ENCODE data around the gene SH2D6. TPM values are rescaled to one million over a fixed set of nuclear protein-coding genes. Genes with fewer than 3 reads are reported as not detected.

The SH2D6 gene
- total and polyA plus RNA-seq, 8 donors = 0.42 to 1.3 (median 0.80) TPM

- DNase-seq = peak in 1 of 4 donors; percentile 35
- intact Hi-C loops (cut with DNase I) = no loop called here
These were observed 16.7 kb upstream of the SH2D6 start for GRCh38 chr2:85401844-85402243.

DNA sequence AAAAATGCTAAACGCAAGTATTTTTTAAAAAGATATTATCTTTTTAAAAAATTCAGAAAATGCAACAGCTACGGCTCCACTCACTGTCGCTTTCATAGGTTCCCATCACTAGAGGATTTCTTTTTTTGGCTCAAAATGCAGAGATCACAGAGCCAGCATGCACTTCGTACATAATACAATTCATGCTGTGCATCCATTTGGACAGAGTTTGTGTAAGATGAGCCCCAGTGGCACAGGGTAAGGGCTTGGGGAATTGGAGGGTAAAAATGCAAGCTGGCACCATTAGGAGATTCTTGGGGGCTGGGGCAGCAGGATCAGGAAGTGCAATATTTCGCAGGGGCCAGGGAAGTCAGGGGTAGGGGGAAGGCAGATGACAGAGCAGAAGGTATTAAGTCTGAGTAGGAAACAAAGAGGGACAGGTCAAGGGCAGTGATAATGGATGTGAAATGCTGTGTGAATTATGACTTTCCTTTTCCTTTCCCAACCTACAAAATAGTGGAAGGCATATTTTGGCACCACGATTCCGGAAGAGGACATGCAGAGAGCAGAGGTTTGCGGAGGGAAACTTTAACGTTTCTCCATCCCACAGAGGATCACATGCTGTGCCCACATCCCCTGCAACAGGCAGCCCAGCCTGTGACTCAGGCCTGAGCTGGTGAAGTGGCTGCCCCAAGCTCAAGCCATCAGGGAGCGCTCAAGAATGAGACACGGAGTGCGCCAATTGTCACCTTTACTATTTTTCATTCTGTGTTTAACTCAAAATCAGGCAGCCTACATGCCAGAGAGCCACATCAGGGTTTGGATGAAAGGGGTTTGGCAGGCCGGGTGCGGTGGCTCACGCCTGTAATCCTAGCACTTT is 13.1 kb upstream of the SH2D6 start:
- ATAC-seq (peak; percentile 60), DNase-seq (peak in 2 of 4 donors; percentile 83 to 91)
- intact Hi-C loops (cut with DNase I) = no loop called here
- Histone ChIP-seq H3K27me3 (no peaks in the 10 kb centered on the region), H3K4me3 (peak overlapping the region in 1 of 2 donors; percentile 22), H3K9me3 (peaks cover 0 to 3% of the 10 kb centered on the region in 2 donors), H3K36me3 (peaks cover 0 to 23% of the 10 kb centered on the region in 2 donors), H3K27ac (peak overlapping the region; percentile 53 to 88), H3K4me1 (peaks cover 3 to 64% of the 10 kb centered on the region in 2 donors)
- TF ChIP-seq CTCF (IDR thresholded peaks at IDR 0.05) = no peak

More at GRCh38 chr2:85401844-85402243, 16.7 kb upstream of the SH2D6 start:
- H3K9me3 ChIP-seq = peaks cover 0 to 3% of the 10 kb centered on the region in 2 donors
- H3K27me3 ChIP-seq = no peaks in the 10 kb centered on the region
- H3K4me3 ChIP-seq = no peak overlapping the region
- ATAC-seq = no peak
- H3K27ac ChIP-seq = peak overlapping the region in 1 of 2 donors; percentile 39
- TF ChIP-seq CTCF (IDR thresholded peaks at IDR 0.05) = no peak
- peaks cover 0 to 37% of the 10 kb centered on the region in 2 donors for H3K4me1 ChIP-seq
- peaks cover 0 to 59% of the 10 kb centered on the region in 2 donors for H3K36me3 ChIP-seq

GRCh38 chr2:85409845-85410583 is 8.5 kb upstream of the SH2D6 start, which contains the start of gene CAPG:
Gene CAPG, minus strand, starts transcription at chr2:85410366. Its CDS starts 8,221 bp downstream, at chr2:85402145.
- Histone ChIP-seq H3K27me3 (no peaks in the 10 kb centered on the region), H3K4me1 (peaks cover 8 to 85% of the 10 kb centered on the region in 2 donors), H3K9me3 (no peaks in the 10 kb centered on the region), H3K4me3 (peak within 1 kb of the TSS; percentile 10 to 58), H3K27ac (peak within 1 kb of the TSS; percentile 60 to 93), H3K36me3 (no peaks in the 10 kb centered on the region)
- intact Hi-C loops (cut with DNase I) = loop anchor here in 1 of 2 donors (10.0 kb wide), 1 partner anchor 145 kb away; no protein-coding TSS in a partner anchor
- DNase-seq (peak in 2 of 4 donors; percentile 91 to 96), ATAC-seq (peak; percentile 68)
- TF ChIP-seq CTCF (IDR thresholded peaks at IDR 0.05) = no peak

GRCh38 chr2:85410584-85411404 is 7.7 kb upstream of the SH2D6 start:
- ATAC-seq = no peak
- peaks cover 8 to 82% of the 10 kb centered on the region in 2 donors for H3K4me1 ChIP-seq
- no peaks in the 10 kb centered on the region for H3K27me3 ChIP-seq
- DNase-seq = no peak
- H3K9me3 ChIP-seq = no peaks in the 10 kb centered on the region
- no peak for TF ChIP-seq CTCF (IDR thresholded peaks at IDR 0.05)
- no peaks in the 10 kb centered on the region for H3K36me3 ChIP-seq
- intact Hi-C loops (cut with DNase I) = loop anchor here in 1 of 2 donors (10.0 kb wide), 1 partner anchor 144 kb away; no protein-coding TSS in a partner anchor
- peak overlapping the region in 1 of 2 donors; percentile 58 for H3K4me3 ChIP-seq
- H3K27ac ChIP-seq = peak overlapping the region; percentile 60 to 93

Measured in left lung (tissue), 10 donors.